ENCODE data around the gene DOCK10. TPM values are rescaled to one million over a fixed set of nuclear protein-coding genes. Genes with fewer than 3 reads are reported as not detected.
"Not testable (repeated sequence)": the region's sequence is repeated elsewhere in the genome, so short reads cannot be mapped to it uniquely, and the experiment has no call there.

Gene DOCK10
- total and polyA plus RNA-seq, 10 of the 15 experiments (the other 5 are each of a cell fraction or from before 2014, with no cell fraction given) = 16.9 to 120 (median 85.5) TPM

- 0 out of 2 replicates have a peak, but pooled peaks have one; percentile 19 for TF ChIP-seq MLLT1 (IDR thresholded peaks at IDR 0.05)
- no peak for TF ChIP-seq STAT3 (IDR thresholded peaks at IDR 0.05; ENCODE audit: low read depth, low read length)
Observed at GRCh38 chr2:224918626-224919471, 123.4 kb downstream of the DOCK10 start (continued).

GRCh38 chr2:224917246-224917645 is 125.0 kb downstream of the DOCK10 start:
- in situ Hi-C loops (cut with MboI); H4K20me1 ChIP-seq (ENCODE audit: control insufficient read depth, insufficient read depth); intact Hi-C loops (cut with micrococcal nuclease; ENCODE audit: unreplicated experiment); H3K27me3 ChIP-seq (replicated peaks in 1 of 2; ENCODE audit: control insufficient read depth in 2 of 2, insufficient read depth in 2 of 2, low read length in 1 of 2); ATAC-seq; H3K4me3 ChIP-seq; H3K4me2 ChIP-seq (ENCODE audit: control insufficient read depth, insufficient read depth); FAIRE-seq; H3K9me3 ChIP-seq (replicated peaks; ENCODE audit: control insufficient read depth, insufficient read depth, low read length); H2AFZ ChIP-seq (ENCODE audit: control insufficient read depth, low read depth, low read length); H3K9ac ChIP-seq (ENCODE audit: control insufficient read depth, insufficient read depth, low read length); H3K4me1 ChIP-seq (ENCODE audit: control insufficient read depth, insufficient read depth, low read length); BruUV-seq (replicated peaks); DNase-seq (ENCODE audit: low read depth, low spot score); POLR2A ChIA-PET; RAD21 ChIA-PET (ENCODE audit: unreplicated experiment); H3K27ac ChIP-seq (ENCODE audit: control insufficient read depth, insufficient read depth): not testable (repeated sequence)
- CTCF ChIA-PET = interaction anchor here (0.5 kb wide), 1 partner anchor 36 kb away, joined by 3 read pairs; no protein-coding TSS in a partner anchor
- SMC1A ChIA-PET (ENCODE audit: uncharacterized antibody, unreplicated experiment) = interaction anchor here (1.1 kb wide), 1 partner anchor 18 kb away, joined by 3 read pairs; no protein-coding TSS in a partner anchor
- Histone ChIP-seq H3K79me2 (ENCODE audit: control insufficient read depth, insufficient read depth, low read length) (peaks cover 40% of the 10 kb centered on the region), H3K36me3 (ENCODE audit: control insufficient read depth in 2 of 2, insufficient read depth in 2 of 2, low read length in 1 of 2) (peaks cover 18 to 31% of the 10 kb centered on the region in 2 experiments)
- WGBS (ENCODE audit: insufficient coverage, insufficient replicate concordance, low lambda C conversion rate, missing lambda C conversion rate) = 97% methylated on average over 5 of the region's 5 CpGs
